ENCODE results near the gene IGHMBP2.

GRCh38 chr11:68889948-68890446, 13.7 kb upstream of the IGHMBP2 start:
- TF ChIP-seq CTCF (conservative IDR thresholded peaks at IDR 0.05), result no peak
- no peak for TF ChIP-seq EZH2 (IDR thresholded peaks at IDR 0.05; ENCODE audit: low read depth)
